ENCODE results near the gene GSTM3. TPM values are rescaled to one million over a fixed set of nuclear protein-coding genes. Genes with fewer than 3 reads are reported as not detected.

Gene GSTM3
- total RNA-seq, 2 experiments from 2014 or later: 14.8 to 15.4 TPM

DNA sequence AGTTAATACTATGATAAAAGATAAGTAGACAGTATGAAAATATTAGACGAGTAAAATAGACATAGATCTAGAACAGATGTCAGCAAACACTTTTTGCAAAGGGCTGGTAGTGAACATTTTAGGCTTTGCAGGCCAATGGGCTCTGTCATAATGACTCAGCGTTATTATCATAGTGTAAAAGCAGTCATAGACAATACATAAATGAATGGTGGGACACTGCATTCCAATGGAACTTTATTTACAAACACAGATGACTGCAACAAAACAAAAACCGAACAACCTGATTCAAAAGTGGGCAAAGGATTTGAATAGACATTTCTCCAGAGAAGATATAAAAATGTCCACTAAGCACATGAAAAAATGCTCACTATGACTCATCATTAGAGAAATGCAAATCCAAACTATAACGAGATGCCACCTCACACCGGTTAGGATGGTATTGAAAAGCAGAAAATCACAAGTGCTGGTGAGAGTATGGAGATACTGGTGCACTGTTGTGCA is 21.5 kb downstream of the GSTM3 start:
- no peaks in the 10 kb centered on the region for H3K9me3 ChIP-seq (ENCODE audit: control insufficient read depth in 1 of 2, insufficient read depth in 1 of 2, low read length in 2 of 2)
- no peaks in the 10 kb centered on the region for H3K27me3 ChIP-seq (ENCODE audit: control insufficient read depth in 1 of 2, insufficient read depth in 2 of 2, low read length in 2 of 2)
- no peaks in the 10 kb centered on the region for H3K4me1 ChIP-seq (ENCODE audit: insufficient read depth, low read length)
- H3K4me1 Mint-ChIP-seq (ENCODE audit: low read depth): no peaks in the 10 kb centered on the region
- ChIA-PET POLR2A (no interaction called here), CTCF (no interaction called here)
- H3K4me3 Mint-ChIP-seq: no peak overlapping the region
- ATAC-seq (ENCODE audit: poor library complexity) (no peak), DNase-seq (no peak)
- H3K27ac ChIP-seq (ENCODE audit: low read depth in 1 of 2, low read length in 2 of 2): no peak overlapping the region
- intact Hi-C loops (cut with DNase I, micrococcal nuclease): no loop called here
- H3K27ac Mint-ChIP-seq: no peak overlapping the region
- TF ChIP-seq, protein P1, sequence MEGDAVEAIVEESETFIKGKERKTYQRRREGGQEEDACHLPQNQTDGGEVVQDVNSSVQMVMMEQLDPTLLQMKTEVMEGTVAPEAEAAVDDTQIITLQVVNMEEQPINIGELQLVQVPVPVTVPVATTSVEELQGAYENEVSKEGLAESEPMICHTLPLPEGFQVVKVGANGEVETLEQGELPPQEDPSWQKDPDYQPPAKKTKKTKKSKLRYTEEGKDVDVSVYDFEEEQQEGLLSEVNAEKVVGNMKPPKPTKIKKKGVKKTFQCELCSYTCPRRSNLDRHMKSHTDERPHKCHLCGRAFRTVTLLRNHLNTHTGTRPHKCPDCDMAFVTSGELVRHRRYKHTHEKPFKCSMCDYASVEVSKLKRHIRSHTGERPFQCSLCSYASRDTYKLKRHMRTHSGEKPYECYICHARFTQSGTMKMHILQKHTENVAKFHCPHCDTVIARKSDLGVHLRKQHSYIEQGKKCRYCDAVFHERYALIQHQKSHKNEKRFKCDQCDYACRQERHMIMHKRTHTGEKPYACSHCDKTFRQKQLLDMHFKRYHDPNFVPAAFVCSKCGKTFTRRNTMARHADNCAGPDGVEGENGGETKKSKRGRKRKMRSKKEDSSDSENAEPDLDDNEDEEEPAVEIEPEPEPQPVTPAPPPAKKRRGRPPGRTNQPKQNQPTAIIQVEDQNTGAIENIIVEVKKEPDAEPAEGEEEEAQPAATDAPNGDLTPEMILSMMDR (IDR thresholded peaks at IDR 0.05): no peak
- H3K4me3 ChIP-seq (ENCODE audit: low read length): no peak overlapping the region
- H3K9me3 Mint-ChIP-seq: no peaks in the 10 kb centered on the region
- no peaks in the 10 kb centered on the region for H3K36me3 Mint-ChIP-seq (ENCODE audit: low read depth)
- no peaks in the 10 kb centered on the region for H3K36me3 ChIP-seq (ENCODE audit: insufficient read depth, low read length)
- peaks cover 5% of the 10 kb centered on the region for H3K27me3 Mint-ChIP-seq

DNA sequence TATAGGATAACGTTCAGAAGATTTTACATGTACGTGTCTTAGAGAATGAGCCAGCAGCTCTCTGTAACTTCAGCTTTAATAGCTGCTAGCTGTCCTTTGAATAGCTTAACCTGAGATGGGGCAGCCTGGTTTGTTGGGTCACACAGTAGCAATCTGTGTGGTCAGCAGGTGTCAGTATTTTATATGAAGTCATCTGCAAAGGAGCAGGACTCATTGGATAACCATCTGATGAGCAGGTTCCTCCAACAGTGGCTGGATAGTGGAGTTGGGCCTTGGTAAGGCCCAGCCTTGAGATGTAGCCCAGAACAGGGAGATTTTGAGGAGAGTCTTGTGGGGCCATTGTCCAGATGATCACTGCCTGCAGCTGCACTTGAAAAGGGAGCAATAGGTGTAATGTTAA is 22.3 kb downstream of the GSTM3 start:
- DNase-seq (no peak), ATAC-seq (ENCODE audit: poor library complexity) (no peak)
- ChIA-PET CTCF (no interaction called here), POLR2A (no interaction called here)
- H3K9me3 Mint-ChIP-seq: no peaks in the 10 kb centered on the region
- Histone ChIP-seq H3K36me3 (ENCODE audit: insufficient read depth, low read length) (no peaks in the 10 kb centered on the region), H3K9me3 (ENCODE audit: control insufficient read depth in 1 of 2, insufficient read depth in 1 of 2, low read length in 2 of 2) (no peaks in the 10 kb centered on the region), H3K4me3 (ENCODE audit: low read length) (no peak overlapping the region), H3K27me3 (ENCODE audit: control insufficient read depth in 1 of 2, insufficient read depth in 2 of 2, low read length in 2 of 2) (no peaks in the 10 kb centered on the region), H3K27ac (ENCODE audit: low read depth in 1 of 2, low read length in 2 of 2) (no peak overlapping the region), H3K4me1 (ENCODE audit: insufficient read depth, low read length) (no peaks in the 10 kb centered on the region)
- no peak overlapping the region for H3K4me3 Mint-ChIP-seq
- no peak overlapping the region for H3K27ac Mint-ChIP-seq
- intact Hi-C loops (cut with DNase I, micrococcal nuclease): no loop called here
- TF ChIP-seq, protein P1 (IDR thresholded peaks at IDR 0.05): no peak
- H3K4me1 Mint-ChIP-seq (ENCODE audit: low read depth): no peaks in the 10 kb centered on the region
- H3K36me3 Mint-ChIP-seq (ENCODE audit: low read depth): no peaks in the 10 kb centered on the region
- peaks cover 14% of the 10 kb centered on the region for H3K27me3 Mint-ChIP-seq

DNA sequence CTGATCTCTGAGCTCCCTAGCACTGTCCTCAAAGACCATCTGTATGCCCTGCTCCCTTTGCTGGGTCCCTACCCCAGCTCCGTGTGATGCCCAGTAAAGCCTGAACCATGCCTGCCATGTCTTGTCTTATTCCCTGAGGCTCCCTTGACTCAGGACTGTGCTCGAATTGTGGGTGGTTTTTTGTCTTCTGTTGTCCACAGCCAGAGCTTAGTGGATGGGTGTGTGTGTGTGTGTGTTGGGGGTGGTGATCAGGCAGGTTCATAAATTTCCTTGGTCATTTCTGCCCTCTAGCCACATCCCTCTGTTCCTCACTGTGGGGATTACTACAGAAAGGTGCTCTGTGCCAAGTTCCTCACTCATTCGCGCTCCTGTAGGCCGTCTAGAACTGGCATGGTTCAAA is 23.1 kb downstream of the GSTM3 start:
- H3K27ac ChIP-seq (ENCODE audit: low read depth in 1 of 2, low read length in 2 of 2): no peak overlapping the region
- intact Hi-C loops (cut with DNase I, micrococcal nuclease): no loop called here
- no peak overlapping the region for H3K4me3 Mint-ChIP-seq
- POLR2A ChIA-PET: no interaction called here
- ATAC-seq (ENCODE audit: poor library complexity) (no peak), DNase-seq (no peak)
- no peak overlapping the region for H3K4me3 ChIP-seq (ENCODE audit: low read length)
- no peaks in the 10 kb centered on the region for H3K36me3 ChIP-seq (ENCODE audit: insufficient read depth, low read length)
- H3K27me3 Mint-ChIP-seq: peaks cover 17% of the 10 kb centered on the region
- H3K27me3 ChIP-seq (ENCODE audit: control insufficient read depth in 1 of 2, insufficient read depth in 2 of 2, low read length in 2 of 2): no peaks in the 10 kb centered on the region
- H3K9me3 Mint-ChIP-seq: no peaks in the 10 kb centered on the region
- H3K9me3 ChIP-seq (ENCODE audit: control insufficient read depth in 1 of 2, insufficient read depth in 1 of 2, low read length in 2 of 2): no peaks in the 10 kb centered on the region
- H3K36me3 Mint-ChIP-seq (ENCODE audit: low read depth): no peaks in the 10 kb centered on the region
- TF ChIP-seq, protein P1 (IDR thresholded peaks at IDR 0.05): no peak
- no peak overlapping the region for H3K27ac Mint-ChIP-seq
- CTCF ChIA-PET: no interaction called here
- no peaks in the 10 kb centered on the region for H3K4me1 Mint-ChIP-seq (ENCODE audit: low read depth)
- no peaks in the 10 kb centered on the region for H3K4me1 ChIP-seq (ENCODE audit: insufficient read depth, low read length)

All from CD4-positive, alpha-beta T cell (primary cell).